GM23248 (cell line): ENCODE measurements around the gene ZSCAN18.

Experiments used
- EZH2 ChIP-seq: fragments of 200-600 bp; sonication (generic); IDR thresholded peaks from 2 replicates; pipeline ENCODE4 v1.6.1; 2018; ENCODE audit warnings: antibody characterized with exemption, mild to moderate bottlenecking; ENCODE audit not compliant: insufficient read depth, poor library complexity, severe bottlenecking
- EZH2phosphoT487 ChIP-seq: fragments of 200-600 bp; sonication (generic); IDR thresholded peaks from 2 replicates; pipeline ENCODE4 v1.6.1; 2018; ENCODE audit warnings: antibody characterized with exemption, moderate library complexity, mild to moderate bottlenecking, low read depth; ENCODE audit not compliant: insufficient read depth

- TF ChIP-seq EZH2 (no peak), EZH2phosphoT487 (no peak)
These were observed 11.0 kb downstream of the ZSCAN18 start for GRCh38 chr19:58086825-58087710.
